ENCODE results near the gene LRRC26.
"Not testable (repeated sequence)": the region's sequence is repeated elsewhere in the genome, so short reads cannot be mapped to it uniquely, and the experiment has no call there.

The LRRC26 gene

GRCh38 chr9:137141050-137141810 lies 28.6 kb downstream of the LRRC26 start:
- DNase-seq = no peak
- H3K4me3 Mint-ChIP-seq = no peak overlapping the region
- CTCF ChIA-PET = no interaction called here
- no peak overlapping the region for H3K27ac Mint-ChIP-seq
- no peaks in the 10 kb centered on the region for H3K9me3 Mint-ChIP-seq
- H3K4me1 Mint-ChIP-seq = peaks cover 19% of the 10 kb centered on the region
- H3K27me3 Mint-ChIP-seq = peaks cover 78% of the 10 kb centered on the region
- H3K36me3 Mint-ChIP-seq = no peaks in the 10 kb centered on the region

- no peak overlapping the region for H3K4me3 Mint-ChIP-seq
- H3K4me1 Mint-ChIP-seq = peaks cover 19% of the 10 kb centered on the region
- no peak overlapping the region for H3K27ac Mint-ChIP-seq
- no peak for DNase-seq
- no peaks in the 10 kb centered on the region for H3K9me3 Mint-ChIP-seq
- H3K27me3 Mint-ChIP-seq = peaks cover 86% of the 10 kb centered on the region
- no peaks in the 10 kb centered on the region for H3K36me3 Mint-ChIP-seq
- CTCF ChIA-PET = no interaction called here
Observed at GRCh38 chr9:137140151-137141012, 29.5 kb downstream of the LRRC26 start.

GRCh38 chr9:137139468-137140150 lies 30.2 kb downstream of the LRRC26 start:
- CTCF ChIA-PET = interaction anchor here (1.1 to 1.8 kb wide), 2 partner anchors 10 to 93 kb away, joined by 4 to 6 read pairs; no protein-coding TSS in a partner anchor
- no peaks in the 10 kb centered on the region for H3K9me3 Mint-ChIP-seq
- no peak overlapping the region for H3K27ac Mint-ChIP-seq
- DNase-seq = no peak
- peaks cover 93% of the 10 kb centered on the region for H3K27me3 Mint-ChIP-seq
- peaks cover 19% of the 10 kb centered on the region for H3K4me1 Mint-ChIP-seq
- H3K36me3 Mint-ChIP-seq = no peaks in the 10 kb centered on the region
- no peak overlapping the region for H3K4me3 Mint-ChIP-seq

- peaks cover 97% of the 10 kb centered on the region for H3K27me3 Mint-ChIP-seq
Observed at GRCh38 chr9:137138722-137139467, 31.0 kb downstream of the LRRC26 start, which contains the start of gene GRIN1. Gene GRIN1, plus strand, starts transcription at chr9:137139154. Its CDS starts 333 bp downstream, at chr9:137139487.

GRCh38 chr9:137138058-137138721 lies 31.7 kb downstream of the LRRC26 start:
- Mint-ChIP-seq H3K4me1 (peaks cover 19% of the 10 kb centered on the region), H3K36me3 (no peaks in the 10 kb centered on the region), H3K27me3 (peaks cover 94% of the 10 kb centered on the region), H3K9me3 (no peaks in the 10 kb centered on the region), H3K4me3 (no peak overlapping the region), H3K27ac (no peak overlapping the region)
- CTCF ChIA-PET = interaction anchor here (0.9 to 1.8 kb wide), 3 partner anchors 9 to 103 kb away, joined by 3 to 6 read pairs (median 4); partner anchors contain the start of gene TUBB4B
- no peak for DNase-seq

More at GRCh38 chr9:137138722-137139467, 31.0 kb downstream of the LRRC26 start, which contains the start of gene GRIN1:
- Mint-ChIP-seq H3K4me3 (no peak within 1 kb of the TSS), H3K9me3 (no peaks in the 10 kb centered on the region), H3K27ac (no peak within 1 kb of the TSS), H3K36me3 (no peaks in the 10 kb centered on the region), H3K4me1 (peaks cover 19% of the 10 kb centered on the region)
- DNase-seq = peak; percentile 68
- CTCF ChIA-PET = interaction anchor here (0.9 to 1.8 kb wide), 3 partner anchors 9 to 102 kb away, joined by 3 to 6 read pairs (median 4); partner anchors contain the start of gene TUBB4B

GRCh38 chr9:137136881-137137607 lies 32.8 kb downstream of the LRRC26 start:
- Mint-ChIP-seq H3K9me3 (no peaks in the 10 kb centered on the region), H3K36me3 (no peaks in the 10 kb centered on the region), H3K4me3 (no peak overlapping the region), H3K27me3 (peaks cover 83% of the 10 kb centered on the region), H3K27ac (no peak overlapping the region), H3K4me1 (peaks cover 19% of the 10 kb centered on the region)
- DNase-seq = no peak
- CTCF ChIA-PET = no interaction called here

- DNase-seq = no peak
- Mint-ChIP-seq H3K4me1 (peaks cover 19% of the 10 kb centered on the region), H3K27ac (no peak overlapping the region), H3K4me3 (no peak overlapping the region), H3K36me3 (no peaks in the 10 kb centered on the region), H3K9me3 (no peaks in the 10 kb centered on the region), H3K27me3 (peaks cover 83% of the 10 kb centered on the region)
- CTCF ChIA-PET = no interaction called here
Observed at GRCh38 chr9:137136261-137136880, 33.5 kb downstream of the LRRC26 start.

GRCh38 chr9:137135154-137135553 lies 34.7 kb downstream of the LRRC26 start:
- H3K4me3 Mint-ChIP-seq, H3K9me3 Mint-ChIP-seq, CTCF ChIA-PET, DNase-seq, H3K27ac Mint-ChIP-seq, H3K36me3 Mint-ChIP-seq: not testable (repeated sequence)
- peaks cover 76% of the 10 kb centered on the region for H3K27me3 Mint-ChIP-seq
- peaks cover 13% of the 10 kb centered on the region for H3K4me1 Mint-ChIP-seq

GRCh38 chr9:137134191-137134590 lies 35.7 kb downstream of the LRRC26 start:
- no peak for DNase-seq
- Mint-ChIP-seq H3K27me3 (peaks cover 67% of the 10 kb centered on the region), H3K4me1 (peaks cover 7% of the 10 kb centered on the region), H3K9me3 (no peaks in the 10 kb centered on the region), H3K27ac (no peak overlapping the region), H3K36me3 (no peaks in the 10 kb centered on the region), H3K4me3 (no peak overlapping the region)
- CTCF ChIA-PET = no interaction called here

GRCh38 chr9:137130176-137130755 lies 39.6 kb downstream of the LRRC26 start:
- DNase-seq = no peak
- Mint-ChIP-seq H3K4me3 (peak overlapping the region; percentile 81), H3K36me3 (peaks cover 2% of the 10 kb centered on the region), H3K27me3 (peaks cover 29% of the 10 kb centered on the region), H3K27ac (peak overlapping the region; percentile 78), H3K4me1 (peaks cover 30% of the 10 kb centered on the region), H3K9me3 (no peaks in the 10 kb centered on the region)
- CTCF ChIA-PET = interaction anchor here (0.6 to 2.4 kb wide), 13 partner anchors 9 to 164 kb away, joined by 3 to 12 read pairs (median 3); partner anchors contain the start of genes RNF208 and RNF224

- H3K36me3 Mint-ChIP-seq = peaks cover 2% of the 10 kb centered on the region
- peak overlapping the region; percentile 80 for H3K4me3 Mint-ChIP-seq
- peaks cover 30% of the 10 kb centered on the region for H3K4me1 Mint-ChIP-seq
- CTCF ChIA-PET = interaction anchor here (0.6 to 2.4 kb wide), 12 partner anchors 8 to 107 kb away, joined by 3 to 12 read pairs (median 4); partner anchors contain the start of genes GRIN1, RNF208 and RNF224
- peak overlapping the region; percentile 88 for H3K27ac Mint-ChIP-seq
- peak; percentile 93 for DNase-seq
- no peaks in the 10 kb centered on the region for H3K9me3 Mint-ChIP-seq
- peaks cover 24% of the 10 kb centered on the region for H3K27me3 Mint-ChIP-seq
Observed at GRCh38 chr9:137129456-137130175, 40.2 kb downstream of the LRRC26 start.

Data from activated naive CD4-positive, alpha-beta T cell treated with anti-CD3 and anti-CD28 coated beads, Interleukin-2, amount 10 ng/mL, durations not matched to agents 7 days and 5 days (primary cell).